Measurements from ENCODE around the gene RRP36.
"Not testable (repeated sequence)": the region's sequence is repeated elsewhere in the genome, so short reads cannot be mapped to it uniquely, and the experiment has no call there.

Gene RRP36

DNA sequence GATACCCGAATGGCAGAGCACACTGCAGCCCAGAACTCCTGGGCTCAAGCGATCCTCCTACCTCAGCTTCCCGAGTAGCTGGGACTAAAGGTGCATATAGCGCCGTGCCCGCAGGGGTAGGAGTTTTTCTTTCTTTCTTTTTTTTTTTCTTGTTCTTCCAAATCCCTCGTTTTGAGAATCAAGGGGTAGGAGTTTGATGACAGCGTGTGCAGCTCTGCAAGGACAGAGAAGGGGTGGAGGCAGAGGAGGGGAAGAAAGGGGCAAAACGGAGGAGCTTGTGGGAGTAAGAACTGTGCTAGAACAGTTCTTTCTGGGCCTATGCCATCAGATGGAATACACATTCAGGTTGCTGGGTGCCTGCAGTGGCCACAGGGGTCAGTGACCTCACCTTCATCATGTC lies 15.3 kb downstream of the RRP36 start:
- H3K36me3 ChIP-seq (ENCODE audit: control insufficient read depth, insufficient read depth, low read length) = peaks cover 50% of the 10 kb centered on the region
- no peak overlapping the region for H3K27ac ChIP-seq (ENCODE audit: insufficient read depth, low read length, poor library complexity, severe bottlenecking)
- no peaks in the 10 kb centered on the region for H3K9me3 ChIP-seq (ENCODE audit: control insufficient read depth, low read length)
- no peak for DNase-seq
- H3K27me3 ChIP-seq (replicated peaks; ENCODE audit: control insufficient read depth, insufficient read depth, low read length, poor library complexity, severe bottlenecking) = no peaks in the 10 kb centered on the region
- H3K4me3 ChIP-seq (ENCODE audit: insufficient read depth, low read depth, low read length, poor library complexity, severe bottlenecking) = no peak overlapping the region
- H3K4me1 ChIP-seq (ENCODE audit: control insufficient read depth, insufficient read depth, low read length, poor library complexity, severe bottlenecking) = no peaks in the 10 kb centered on the region

DNA sequence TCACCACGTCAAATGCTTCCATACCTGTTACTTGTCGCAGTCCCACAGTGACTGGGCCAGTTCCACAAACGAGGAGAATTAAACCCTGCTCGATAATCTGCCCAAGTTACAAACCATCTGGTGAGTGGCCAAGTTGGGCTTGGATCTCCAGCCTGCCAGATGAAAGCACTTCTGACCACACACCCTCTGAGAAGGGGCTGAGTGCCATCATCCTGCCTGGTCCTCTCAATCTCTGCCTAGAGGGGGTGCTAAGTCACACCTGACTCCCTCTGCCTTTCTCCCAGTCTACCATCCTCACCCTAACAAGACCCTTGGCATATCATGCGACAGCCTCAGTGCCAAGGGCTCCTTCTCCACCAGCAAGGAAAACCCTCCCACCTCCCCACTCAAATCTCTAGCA lies 15.8 kb downstream of the RRP36 start:
- Histone ChIP-seq H3K27ac (ENCODE audit: insufficient read depth, low read length, poor library complexity, severe bottlenecking) (no peak overlapping the region), H3K4me1 (ENCODE audit: control insufficient read depth, insufficient read depth, low read length, poor library complexity, severe bottlenecking) (no peaks in the 10 kb centered on the region), H3K4me3 (ENCODE audit: insufficient read depth, low read depth, low read length, poor library complexity, severe bottlenecking) (no peak overlapping the region), H3K36me3 (ENCODE audit: control insufficient read depth, insufficient read depth, low read length) (peaks cover 47% of the 10 kb centered on the region), H3K9me3 (ENCODE audit: control insufficient read depth, low read length) (no peaks in the 10 kb centered on the region), H3K27me3 (replicated peaks; ENCODE audit: control insufficient read depth, insufficient read depth, low read length, poor library complexity, severe bottlenecking) (no peaks in the 10 kb centered on the region)
- DNase-seq = no peak

- no peaks in the 10 kb centered on the region for H3K4me1 ChIP-seq (ENCODE audit: control insufficient read depth, insufficient read depth, low read length, poor library complexity, severe bottlenecking)
- no peak overlapping the region for H3K4me3 ChIP-seq (ENCODE audit: insufficient read depth, low read depth, low read length, poor library complexity, severe bottlenecking)
- H3K36me3 ChIP-seq (ENCODE audit: control insufficient read depth, insufficient read depth, low read length) = peaks cover 44% of the 10 kb centered on the region
These were observed 16.3 kb downstream of the RRP36 start for GRCh38 chr6:43037706-43038105.

GRCh38 chr6:43038727-43039126 lies 17.3 kb downstream of the RRP36 start:
- H3K27me3 ChIP-seq (replicated peaks; ENCODE audit: control insufficient read depth, insufficient read depth, low read length, poor library complexity, severe bottlenecking) = no peaks in the 10 kb centered on the region
- no peaks in the 10 kb centered on the region for H3K9me3 ChIP-seq (ENCODE audit: control insufficient read depth, low read length)
- H3K36me3 ChIP-seq (ENCODE audit: control insufficient read depth, insufficient read depth, low read length) = peaks cover 43% of the 10 kb centered on the region
- no peak for DNase-seq
- no peak overlapping the region for H3K4me3 ChIP-seq (ENCODE audit: insufficient read depth, low read depth, low read length, poor library complexity, severe bottlenecking)
- H3K27ac ChIP-seq (ENCODE audit: insufficient read depth, low read length, poor library complexity, severe bottlenecking) = no peak overlapping the region
- no peaks in the 10 kb centered on the region for H3K4me1 ChIP-seq (ENCODE audit: control insufficient read depth, insufficient read depth, low read length, poor library complexity, severe bottlenecking)

More at GRCh38 chr6:43037706-43038105, 16.3 kb downstream of the RRP36 start:
- DNase-seq = no peak
- no peaks in the 10 kb centered on the region for H3K9me3 ChIP-seq (ENCODE audit: control insufficient read depth, low read length)
- no peaks in the 10 kb centered on the region for H3K27me3 ChIP-seq (replicated peaks; ENCODE audit: control insufficient read depth, insufficient read depth, low read length, poor library complexity, severe bottlenecking)
- H3K27ac ChIP-seq (ENCODE audit: insufficient read depth, low read length, poor library complexity, severe bottlenecking) = no peak overlapping the region

DNA sequence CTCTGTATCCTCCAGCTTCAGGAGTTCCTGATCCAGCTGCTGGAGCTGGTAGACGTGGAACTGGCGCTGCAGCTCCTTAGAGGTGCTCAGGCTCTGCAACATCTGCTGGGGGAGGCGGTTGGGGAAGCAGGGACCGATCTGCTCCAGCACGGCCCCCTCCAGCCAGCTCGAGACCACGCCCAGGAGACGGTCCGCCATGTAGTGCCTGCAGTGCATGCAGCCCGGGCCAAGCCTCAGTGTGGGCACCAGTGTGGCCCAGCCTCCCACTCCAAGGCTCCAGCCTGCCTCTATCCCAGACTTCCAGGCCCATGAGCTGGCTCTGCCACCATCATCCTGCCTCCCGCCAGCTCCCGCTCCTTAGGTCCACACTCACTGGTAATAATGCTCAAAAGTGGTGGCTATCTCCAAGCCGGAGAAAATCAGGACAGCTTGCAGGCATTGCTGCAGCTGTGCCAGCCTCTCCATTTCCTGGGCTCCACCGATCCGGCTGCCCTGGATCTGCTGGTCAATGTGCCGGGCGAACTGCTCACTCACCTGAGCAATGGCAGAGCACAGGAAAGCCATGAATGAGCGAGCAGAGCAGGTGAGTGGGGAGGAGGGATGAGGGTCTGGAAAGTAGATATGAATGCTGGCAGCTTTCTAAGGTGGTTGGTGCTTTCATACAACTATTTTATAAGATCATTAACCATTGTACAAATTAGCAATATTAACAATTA lies 19.3 kb downstream of the RRP36 start:
- peaks cover 50% of the 10 kb centered on the region for H3K36me3 ChIP-seq (ENCODE audit: control insufficient read depth, insufficient read depth, low read length)
- no peak overlapping the region for H3K4me3 ChIP-seq (ENCODE audit: insufficient read depth, low read depth, low read length, poor library complexity, severe bottlenecking)

DNA sequence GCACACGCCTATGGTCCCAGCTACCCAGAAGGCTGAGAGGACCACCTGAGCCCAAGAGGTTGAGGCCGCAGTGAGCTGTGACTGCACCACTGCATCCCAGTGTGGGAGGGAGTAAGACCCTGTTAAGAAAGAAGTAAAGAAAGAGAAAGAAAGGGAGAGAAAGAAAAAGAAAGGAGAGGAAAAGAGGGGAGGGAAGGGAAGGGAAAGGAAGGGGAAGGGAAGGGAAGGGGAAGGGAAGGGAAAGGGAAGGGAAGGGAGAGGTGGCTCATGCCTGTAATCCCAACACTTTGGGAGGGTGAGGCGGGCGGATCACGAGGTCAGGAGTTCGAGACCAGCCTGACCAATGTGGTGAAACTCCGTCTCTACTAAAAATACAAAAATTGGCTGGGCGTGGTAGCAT lies 20.1 kb downstream of the RRP36 start:
- H3K27ac ChIP-seq (ENCODE audit: insufficient read depth, low read length, poor library complexity, severe bottlenecking); H3K4me3 ChIP-seq (ENCODE audit: insufficient read depth, low read depth, low read length, poor library complexity, severe bottlenecking); H3K27me3 ChIP-seq (replicated peaks; ENCODE audit: control insufficient read depth, insufficient read depth, low read length, poor library complexity, severe bottlenecking); DNase-seq; H3K9me3 ChIP-seq (ENCODE audit: control insufficient read depth, low read length); H3K4me1 ChIP-seq (ENCODE audit: control insufficient read depth, insufficient read depth, low read length, poor library complexity, severe bottlenecking): not testable (repeated sequence)
- H3K36me3 ChIP-seq (ENCODE audit: control insufficient read depth, insufficient read depth, low read length) = peaks cover 54% of the 10 kb centered on the region

More for the DNA sequence above, 19.3 kb downstream of the RRP36 start:
- Histone ChIP-seq H3K9me3 (ENCODE audit: control insufficient read depth, low read length) (no peaks in the 10 kb centered on the region), H3K27me3 (replicated peaks; ENCODE audit: control insufficient read depth, insufficient read depth, low read length, poor library complexity, severe bottlenecking) (no peaks in the 10 kb centered on the region), H3K27ac (ENCODE audit: insufficient read depth, low read length, poor library complexity, severe bottlenecking) (no peak overlapping the region), H3K4me1 (ENCODE audit: control insufficient read depth, insufficient read depth, low read length, poor library complexity, severe bottlenecking) (no peaks in the 10 kb centered on the region)
- no peak for DNase-seq

DNA sequence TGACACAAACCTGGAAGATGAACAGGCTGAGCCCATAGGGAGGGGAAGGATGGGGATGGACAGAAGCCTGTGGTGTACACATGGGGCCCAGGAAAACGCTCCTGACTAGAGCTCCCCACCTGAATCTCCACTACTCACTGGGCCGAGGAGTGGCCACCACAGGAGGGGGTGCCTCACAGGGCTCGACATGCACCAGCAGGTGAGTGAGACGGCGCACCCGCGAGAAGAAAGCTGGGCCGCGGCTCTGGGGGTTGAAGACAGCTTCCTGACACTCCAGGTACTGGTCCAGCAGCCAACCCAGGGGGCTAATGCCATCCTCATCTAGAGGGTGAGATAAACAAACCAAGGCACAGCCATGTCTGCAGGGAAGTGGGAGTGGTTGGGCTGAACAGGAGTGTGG lies 21.9 kb downstream of the RRP36 start:
- Histone ChIP-seq H3K36me3 (ENCODE audit: control insufficient read depth, insufficient read depth, low read length) (peaks cover 47% of the 10 kb centered on the region), H3K4me3 (ENCODE audit: insufficient read depth, low read depth, low read length, poor library complexity, severe bottlenecking) (no peak overlapping the region), H3K27ac (ENCODE audit: insufficient read depth, low read length, poor library complexity, severe bottlenecking) (no peak overlapping the region), H3K9me3 (ENCODE audit: control insufficient read depth, low read length) (no peaks in the 10 kb centered on the region), H3K4me1 (ENCODE audit: control insufficient read depth, insufficient read depth, low read length, poor library complexity, severe bottlenecking) (no peaks in the 10 kb centered on the region), H3K27me3 (replicated peaks; ENCODE audit: control insufficient read depth, insufficient read depth, low read length, poor library complexity, severe bottlenecking) (no peaks in the 10 kb centered on the region)
- DNase-seq = no peak

- no peaks in the 10 kb centered on the region for H3K9me3 ChIP-seq (ENCODE audit: control insufficient read depth, low read length)
- H3K27ac ChIP-seq (ENCODE audit: insufficient read depth, low read length, poor library complexity, severe bottlenecking) = no peak overlapping the region
- no peaks in the 10 kb centered on the region for H3K4me1 ChIP-seq (ENCODE audit: control insufficient read depth, insufficient read depth, low read length, poor library complexity, severe bottlenecking)
- H3K36me3 ChIP-seq (ENCODE audit: control insufficient read depth, insufficient read depth, low read length) = peaks cover 42% of the 10 kb centered on the region
- no peak overlapping the region for H3K4me3 ChIP-seq (ENCODE audit: insufficient read depth, low read depth, low read length, poor library complexity, severe bottlenecking)
- H3K27me3 ChIP-seq (replicated peaks; ENCODE audit: control insufficient read depth, insufficient read depth, low read length, poor library complexity, severe bottlenecking) = no peaks in the 10 kb centered on the region
- DNase-seq = no peak
These were observed 24.0 kb downstream of the RRP36 start for GRCh38 chr6:43045371-43045930.

GRCh38 chr6:43047998-43048397 lies 26.6 kb downstream of the RRP36 start:
- H3K9me3 ChIP-seq (ENCODE audit: control insufficient read depth, low read length) = no peaks in the 10 kb centered on the region
- peaks cover 38% of the 10 kb centered on the region for H3K36me3 ChIP-seq (ENCODE audit: control insufficient read depth, insufficient read depth, low read length)
- no peak overlapping the region for H3K27ac ChIP-seq (ENCODE audit: insufficient read depth, low read length, poor library complexity, severe bottlenecking)
- no peaks in the 10 kb centered on the region for H3K27me3 ChIP-seq (replicated peaks; ENCODE audit: control insufficient read depth, insufficient read depth, low read length, poor library complexity, severe bottlenecking)
- DNase-seq = no peak
- peaks cover 5% of the 10 kb centered on the region for H3K4me1 ChIP-seq (ENCODE audit: control insufficient read depth, insufficient read depth, low read length, poor library complexity, severe bottlenecking)
- no peak overlapping the region for H3K4me3 ChIP-seq (ENCODE audit: insufficient read depth, low read depth, low read length, poor library complexity, severe bottlenecking)

DNA sequence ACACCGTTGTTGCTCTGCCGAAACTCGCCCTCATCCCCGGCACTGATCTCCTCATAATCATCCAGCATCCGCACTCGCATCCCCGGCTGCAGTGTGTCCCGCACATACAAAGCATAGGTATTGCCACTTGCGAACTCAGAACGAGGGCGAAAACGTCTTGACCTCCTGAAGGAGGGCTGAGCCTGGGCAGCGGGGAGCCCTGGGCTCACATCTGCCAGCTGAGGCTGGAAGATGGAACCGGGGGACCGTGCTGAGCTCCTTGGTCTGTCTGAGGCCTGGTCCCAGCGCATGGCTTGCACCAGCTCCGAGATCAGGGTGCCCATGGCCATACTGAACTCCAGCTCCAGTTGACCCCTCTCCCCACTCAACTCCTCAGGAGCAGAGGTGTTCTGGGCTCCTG lies 29.6 kb downstream of the RRP36 start:
- DNase-seq = no peak
- no peaks in the 10 kb centered on the region for H3K27me3 ChIP-seq (replicated peaks; ENCODE audit: control insufficient read depth, insufficient read depth, low read length, poor library complexity, severe bottlenecking)
- peaks cover 15% of the 10 kb centered on the region for H3K4me1 ChIP-seq (ENCODE audit: control insufficient read depth, insufficient read depth, low read length, poor library complexity, severe bottlenecking)
- no peak overlapping the region for H3K27ac ChIP-seq (ENCODE audit: insufficient read depth, low read length, poor library complexity, severe bottlenecking)
- H3K36me3 ChIP-seq (ENCODE audit: control insufficient read depth, insufficient read depth, low read length) = peaks cover 30% of the 10 kb centered on the region
- H3K9me3 ChIP-seq (ENCODE audit: control insufficient read depth, low read length) = no peaks in the 10 kb centered on the region
- no peak overlapping the region for H3K4me3 ChIP-seq (ENCODE audit: insufficient read depth, low read depth, low read length, poor library complexity, severe bottlenecking)

Measured in effector memory CD4-positive, alpha-beta T cell (primary cell).